GM12872 (cell line): ENCODE results near the gene TRMT10C.

Source experiments
- TF ChIP-seq, protein P1 (sequence below): IDR thresholded peaks from 3 replicates; pipeline ENCODE4 v1.5.1; 2011; ENCODE audit warnings: low read depth, mild to moderate bottlenecking, low read length, moderate library complexity; ENCODE audit not compliant: insufficient read depth

The TRMT10C gene

DNA sequence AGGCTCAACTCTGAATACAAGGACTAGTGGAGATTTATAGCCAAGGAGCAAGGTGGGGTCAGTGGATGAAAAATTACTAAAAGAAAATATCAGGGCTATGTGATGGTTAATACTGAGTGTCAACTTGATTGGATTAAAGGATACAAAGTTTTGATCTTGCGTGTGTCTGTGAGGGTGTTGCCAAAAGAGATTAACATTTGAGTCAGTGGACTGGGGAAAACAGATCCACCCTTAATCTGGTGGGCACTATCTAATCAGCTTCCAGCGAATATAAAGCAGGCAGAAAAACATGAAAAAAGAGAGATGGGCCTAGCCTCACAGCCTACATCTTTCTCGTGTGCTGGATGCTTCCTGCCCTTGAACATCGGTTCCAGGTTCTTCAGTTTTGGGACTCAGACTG lies 34.2 kb upstream of the TRMT10C start:
- TF ChIP-seq, protein P1, sequence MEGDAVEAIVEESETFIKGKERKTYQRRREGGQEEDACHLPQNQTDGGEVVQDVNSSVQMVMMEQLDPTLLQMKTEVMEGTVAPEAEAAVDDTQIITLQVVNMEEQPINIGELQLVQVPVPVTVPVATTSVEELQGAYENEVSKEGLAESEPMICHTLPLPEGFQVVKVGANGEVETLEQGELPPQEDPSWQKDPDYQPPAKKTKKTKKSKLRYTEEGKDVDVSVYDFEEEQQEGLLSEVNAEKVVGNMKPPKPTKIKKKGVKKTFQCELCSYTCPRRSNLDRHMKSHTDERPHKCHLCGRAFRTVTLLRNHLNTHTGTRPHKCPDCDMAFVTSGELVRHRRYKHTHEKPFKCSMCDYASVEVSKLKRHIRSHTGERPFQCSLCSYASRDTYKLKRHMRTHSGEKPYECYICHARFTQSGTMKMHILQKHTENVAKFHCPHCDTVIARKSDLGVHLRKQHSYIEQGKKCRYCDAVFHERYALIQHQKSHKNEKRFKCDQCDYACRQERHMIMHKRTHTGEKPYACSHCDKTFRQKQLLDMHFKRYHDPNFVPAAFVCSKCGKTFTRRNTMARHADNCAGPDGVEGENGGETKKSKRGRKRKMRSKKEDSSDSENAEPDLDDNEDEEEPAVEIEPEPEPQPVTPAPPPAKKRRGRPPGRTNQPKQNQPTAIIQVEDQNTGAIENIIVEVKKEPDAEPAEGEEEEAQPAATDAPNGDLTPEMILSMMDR: no peak

DNA sequence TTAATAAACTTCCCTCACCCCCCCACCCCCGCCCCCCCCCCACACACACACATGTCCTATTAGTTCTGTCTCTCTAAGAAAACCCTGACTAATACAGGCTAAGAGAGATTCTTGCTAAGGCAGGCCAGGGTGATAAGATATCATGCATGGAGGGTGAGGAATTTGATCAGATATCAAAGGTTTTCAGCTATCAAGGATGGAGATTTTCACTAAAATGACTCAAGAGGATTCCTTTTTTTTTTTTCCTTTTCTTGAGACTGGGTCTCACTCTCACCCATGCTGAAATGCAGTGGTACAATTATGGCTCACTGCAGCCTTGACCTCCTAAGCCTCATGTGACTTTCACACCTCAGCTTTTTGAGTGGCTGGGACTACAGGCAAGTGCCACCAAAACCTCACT lies 33.8 kb upstream of the TRMT10C start:
- TF ChIP-seq, protein P1: no peak

DNA sequence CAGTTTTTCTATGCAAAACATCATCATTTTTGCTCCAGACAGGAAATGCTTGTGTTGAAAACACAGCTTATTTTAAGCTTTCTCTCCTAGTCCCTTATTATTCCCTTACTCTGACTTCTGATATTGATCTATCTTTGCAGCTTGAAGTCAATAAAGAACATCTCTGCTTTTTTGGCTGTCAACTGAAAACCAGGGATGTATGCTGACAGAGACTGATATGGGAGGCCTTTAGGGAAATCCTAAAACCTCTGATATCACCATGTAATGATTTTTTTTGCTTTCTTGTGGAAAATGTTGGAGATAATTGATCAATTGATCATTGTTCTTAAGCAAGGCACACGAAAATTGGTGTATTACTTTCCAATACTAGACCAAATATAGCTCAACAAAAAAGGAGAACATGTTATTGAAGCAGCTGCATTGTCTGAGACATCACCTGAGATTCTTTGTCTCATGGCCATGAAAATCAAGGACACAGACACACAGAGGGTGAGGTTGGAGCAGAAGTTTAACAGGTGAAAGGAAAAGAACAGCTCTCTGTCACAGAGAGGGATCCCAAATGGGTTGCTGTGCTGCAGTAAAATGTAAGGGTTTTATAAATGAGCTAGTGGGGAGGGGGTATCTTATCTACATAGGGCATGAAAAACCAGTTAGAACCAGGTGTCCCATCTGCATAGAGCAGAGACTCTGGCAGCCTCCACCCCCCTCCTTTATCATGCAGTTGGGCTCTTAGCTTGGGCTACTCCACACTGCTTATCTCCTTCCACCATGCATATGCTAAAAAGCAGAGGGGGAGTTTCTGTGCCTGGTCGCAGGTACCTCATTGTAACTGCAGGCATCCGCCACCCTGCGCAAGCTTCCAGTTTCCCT lies 31.6 kb upstream of the TRMT10C start:
- TF ChIP-seq, protein P1: no peak

DNA sequence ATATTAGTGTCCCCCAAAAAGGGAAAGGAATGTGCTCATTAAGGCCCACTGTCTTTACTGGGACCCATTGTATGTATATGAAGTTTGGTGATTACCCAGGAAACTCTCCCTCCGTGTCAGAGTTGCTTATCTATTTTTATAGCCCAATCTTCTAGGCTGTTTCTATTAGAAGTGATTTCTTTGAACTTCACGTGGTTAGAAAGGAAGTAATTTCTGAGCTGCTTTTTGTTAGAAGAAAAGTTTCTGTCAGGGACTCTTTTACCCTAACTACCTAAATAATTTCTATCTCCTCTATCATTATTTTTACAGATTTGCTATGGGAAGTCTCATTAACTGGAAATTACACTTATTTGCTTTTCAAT lies 31.0 kb upstream of the TRMT10C start:
- TF ChIP-seq, protein P1: no peak

DNA sequence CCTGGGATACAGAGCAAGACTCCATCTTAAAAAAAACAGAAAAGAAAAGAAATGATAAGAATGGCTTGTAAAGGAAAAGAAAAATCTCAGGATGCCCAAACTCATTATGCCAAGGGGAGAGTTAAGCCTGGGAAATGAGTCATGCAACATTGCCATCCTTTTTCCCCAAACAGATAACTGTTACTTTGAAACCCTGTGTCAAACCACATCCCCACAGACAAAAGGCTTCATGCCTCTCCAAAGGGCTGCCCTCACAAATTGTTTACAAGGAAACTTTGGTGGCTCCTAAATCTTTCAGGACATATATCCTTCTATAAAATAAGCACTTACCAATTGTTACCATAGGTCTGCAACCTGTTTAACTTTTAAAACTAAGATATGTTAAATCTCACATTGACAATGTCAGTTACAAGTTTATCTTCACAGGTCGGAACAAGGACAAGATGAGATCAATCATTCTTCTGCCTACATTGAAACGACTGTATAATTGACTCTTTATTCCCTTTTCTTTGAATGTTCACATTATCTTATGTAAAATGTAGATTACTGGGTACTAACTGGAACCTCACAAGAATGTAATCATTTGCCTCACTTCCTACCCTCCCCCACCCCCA lies 30.1 kb upstream of the TRMT10C start:
- TF ChIP-seq, protein P1: no peak

DNA sequence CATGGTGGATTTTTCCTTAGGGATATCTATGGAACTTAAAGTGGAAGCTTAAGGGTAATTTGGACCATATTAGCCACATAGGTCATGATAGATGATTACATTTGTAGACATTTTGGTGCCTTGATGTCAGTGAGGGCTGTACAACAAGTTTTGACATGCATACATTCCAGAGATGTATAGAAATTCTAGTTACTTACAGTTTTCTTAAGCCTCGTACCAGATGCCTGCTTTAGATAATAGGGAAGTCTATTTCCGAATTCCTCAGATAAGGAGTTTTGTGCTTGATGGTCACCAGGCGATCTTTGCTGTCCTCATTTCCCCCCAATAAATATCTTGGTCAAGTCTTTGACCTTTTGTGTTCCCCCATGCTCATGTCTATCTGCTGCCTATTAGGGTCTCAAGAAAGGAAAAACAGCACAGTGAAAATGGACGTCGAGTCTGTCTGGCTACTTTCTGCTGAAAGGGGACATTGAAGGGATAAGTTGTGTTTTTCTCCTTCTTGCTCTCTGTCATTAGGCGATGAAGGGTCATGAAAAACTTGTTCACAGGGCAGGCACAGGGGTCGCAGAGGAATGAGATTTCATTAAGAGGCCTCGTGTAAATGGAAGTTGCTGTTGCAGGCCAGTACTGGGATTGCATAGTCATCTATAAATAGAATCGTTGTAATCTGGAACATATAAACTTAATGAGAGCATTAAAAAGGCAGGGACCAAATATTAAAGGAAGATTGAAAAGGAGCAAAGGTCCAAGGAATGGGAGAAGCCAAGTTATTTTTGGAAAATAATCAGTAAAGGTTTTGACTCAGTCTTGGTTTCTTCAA lies 28.7 kb upstream of the TRMT10C start:
- TF ChIP-seq, protein P1: no peak

DNA sequence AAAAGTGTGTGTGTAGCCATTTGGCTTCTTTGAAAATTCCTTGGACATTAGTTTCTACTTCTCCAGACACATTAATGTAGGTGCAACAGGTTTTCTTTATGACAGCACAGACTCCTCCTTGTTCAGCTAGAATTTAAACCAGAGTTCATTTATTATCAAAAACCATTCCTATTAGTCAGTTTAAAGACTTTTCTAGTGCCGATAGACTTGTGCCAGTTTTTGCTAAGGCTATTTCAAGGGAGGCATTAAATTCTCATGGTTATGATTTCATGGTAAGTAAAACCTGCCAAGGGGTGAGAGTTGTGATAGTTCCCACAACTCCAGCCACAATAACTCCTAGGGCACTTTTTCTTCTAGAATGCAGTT lies 28.1 kb upstream of the TRMT10C start:
- TF ChIP-seq, protein P1: no peak
